HEK293 (cell line): ENCODE results near the gene UBE2D3.

Experiments
- EGR2 ChIP-seq: fragments of 450-650 bp; formaldehyde crosslinking; IDR thresholded peaks from 2 replicates; pipeline ENCODE4 v1.5.1; 2016; ENCODE audit warnings: low read depth, missing biosample characterization, missing genetic modification characterization
- SALL2 ChIP-seq: fragments of 450-650 bp; formaldehyde crosslinking; IDR thresholded peaks from 2 replicates; pipeline ENCODE4 v1.5.0; 2017; ENCODE audit warnings: missing biosample characterization, mild to moderate bottlenecking, missing genetic modification characterization, borderline replicate concordance
- TRIM28 ChIP-seq: IDR thresholded peaks from 2 replicates; pipeline ENCODE4 v1.6.1; 2011; ENCODE audit warnings: low read length, control low read depth, borderline replicate concordance
- ZBTB17 ChIP-seq: fragments of 450-650 bp; formaldehyde crosslinking; IDR thresholded peaks from 2 replicates; pipeline ENCODE4 v1.5.1; 2016; ENCODE audit warnings: missing biosample characterization, missing genetic modification characterization
- ZBTB26 ChIP-seq: fragments of 450-650 bp; formaldehyde crosslinking; optimal IDR thresholded peaks from 2 replicates; pipeline ENCODE3; 2016; ENCODE audit warnings: missing biosample characterization, mild to moderate bottlenecking, missing genetic modification characterization
- ZBTB48 ChIP-seq: fragments of 450-650 bp; formaldehyde crosslinking; IDR thresholded peaks from 2 replicates; pipeline ENCODE4 v1.5.1; 2016; ENCODE audit warnings: missing biosample characterization, missing genetic modification characterization
- ZNF112 ChIP-seq: fragments of 450-650 bp; formaldehyde crosslinking; IDR thresholded peaks from 2 replicates; pipeline ENCODE4 v1.5.0; 2017; ENCODE audit warnings: missing biosample characterization, missing genetic modification characterization
- ZNF138 ChIP-seq: fragments of 450-650 bp; formaldehyde crosslinking; IDR thresholded peaks from 2 replicates; pipeline ENCODE4 v1.5.1; 2016; ENCODE audit warnings: missing biosample characterization, missing genetic modification characterization, borderline replicate concordance
- ZNF148 ChIP-seq: fragments of 450-650 bp; formaldehyde crosslinking; IDR thresholded peaks from 2 replicates; pipeline ENCODE4 v1.5.0; 2017; ENCODE audit warnings: missing biosample characterization, missing genetic modification characterization, borderline replicate concordance
- ZNF175 ChIP-seq: fragments of 450-650 bp; formaldehyde crosslinking; IDR thresholded peaks from 2 replicates; pipeline ENCODE4 v1.5.1; 2016; ENCODE audit warnings: missing biosample characterization, missing genetic modification characterization
- ZNF18 ChIP-seq: fragments of 450-650 bp; formaldehyde crosslinking; IDR thresholded peaks from 2 replicates; pipeline ENCODE4 v1.5.1; 2016; ENCODE audit warnings: missing biosample characterization, missing genetic modification characterization
- ZNF19 ChIP-seq: fragments of 450-650 bp; formaldehyde crosslinking; IDR thresholded peaks from 2 replicates; pipeline ENCODE4; 2016; ENCODE audit warnings: missing biosample characterization, missing genetic modification characterization, low read depth
- ZNF214 ChIP-seq: fragments of 450-650 bp; formaldehyde crosslinking; IDR thresholded peaks from 2 replicates; pipeline ENCODE4 v1.5.1; 2017; ENCODE audit warnings: missing biosample characterization, mild to moderate bottlenecking, missing genetic modification characterization, borderline replicate concordance
- ZNF341 ChIP-seq: fragments of 450-650 bp; formaldehyde crosslinking; IDR thresholded peaks from 2 replicates; pipeline ENCODE4; 2016; ENCODE audit warnings: low read depth, missing biosample characterization, missing genetic modification characterization
- ZNF473 ChIP-seq: fragments of 450-650 bp; formaldehyde crosslinking; IDR thresholded peaks from 2 replicates; pipeline ENCODE4 v1.5.1; 2017; ENCODE audit warnings: missing biosample characterization, missing genetic modification characterization
- ZNF48 ChIP-seq: fragments of 450-650 bp; formaldehyde crosslinking; IDR thresholded peaks from 2 replicates; pipeline ENCODE4 v1.5.1; 2016; ENCODE audit warnings: missing biosample characterization, missing genetic modification characterization
- ZNF510 ChIP-seq: fragments of 450-650 bp; formaldehyde crosslinking; IDR thresholded peaks from 2 replicates; pipeline ENCODE4 v1.5.1; 2018; ENCODE audit warnings: mild to moderate bottlenecking, missing genetic modification characterization, missing biosample characterization; ENCODE audit not compliant: insufficient replicate concordance
- ZNF548 ChIP-seq: fragments of 450-650 bp; formaldehyde crosslinking; IDR thresholded peaks from 2 replicates; pipeline ENCODE4 v1.5.1; 2016; ENCODE audit warnings: missing biosample characterization, missing genetic modification characterization
- ZNF677 ChIP-seq: fragments of 450-650 bp; IDR thresholded peaks from 2 replicates; pipeline ENCODE4 v1.5.0; 2018; ENCODE audit warnings: missing biosample characterization, mild to moderate bottlenecking, missing genetic modification characterization, moderate library complexity
- TF ChIP-seq, protein P1 (sequence below): fragments of 450-650 bp; formaldehyde crosslinking; IDR thresholded peaks from 2 replicates; pipeline ENCODE4 v1.5.1; 2016; ENCODE audit warnings: missing biosample characterization, missing genetic modification characterization
- TF ChIP-seq, protein P2 (sequence below): sonication (generic); formaldehyde crosslinking; IDR thresholded peaks from 2 replicates; pipeline ENCODE4 v1.8.1; 2022; ENCODE audit warnings: mild to moderate bottlenecking, moderate library complexity, missing genetic modification reagents
- TF ChIP-seq, protein P3 (sequence below): fragments of 450-650 bp; formaldehyde crosslinking; IDR thresholded peaks from 2 replicates; pipeline ENCODE4 v1.5.1; 2016; ENCODE audit warnings: missing biosample characterization, missing genetic modification characterization

UBE2D3 gene

DNA sequence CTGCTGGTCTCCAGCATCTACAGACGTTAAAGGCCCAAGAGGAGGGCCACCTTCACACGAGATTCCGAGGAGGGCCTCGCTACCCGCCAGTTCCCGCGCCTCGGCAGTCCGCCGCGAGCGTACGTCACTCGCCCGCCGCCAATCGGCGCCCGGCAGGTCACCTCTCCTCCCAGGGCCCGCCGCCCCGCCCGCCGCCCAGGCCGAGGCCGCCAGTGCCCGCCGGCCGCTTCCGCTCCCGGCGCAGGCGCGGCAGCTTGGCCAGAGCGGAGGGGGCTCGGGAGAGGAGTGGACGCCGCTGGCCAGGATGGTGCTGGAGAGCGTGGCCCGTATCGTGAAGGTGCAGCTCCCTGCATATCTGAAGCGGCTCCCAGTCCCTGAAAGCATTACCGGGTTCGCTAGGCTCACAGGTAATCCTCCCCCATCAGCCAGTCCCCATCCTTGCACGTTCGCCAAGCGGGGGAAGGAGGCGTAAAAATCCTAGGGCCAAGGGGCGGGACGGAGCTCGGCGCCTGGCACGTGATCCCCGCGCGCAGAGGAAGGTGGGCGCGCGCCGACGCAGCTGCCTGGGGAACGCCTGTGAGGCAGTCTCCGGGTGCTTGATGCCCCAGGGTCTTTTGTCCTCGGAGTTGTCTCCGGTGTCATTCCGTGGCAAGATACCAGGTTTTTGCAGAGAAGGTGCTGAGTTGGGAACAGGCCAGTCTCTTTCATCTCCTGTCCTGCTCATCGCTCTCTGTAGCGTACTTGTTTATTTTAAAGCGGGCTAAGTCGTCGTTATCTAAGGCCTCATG lies 41.6 kb upstream of the UBE2D3 start, which contains the start of gene CISD2 (continued):
- TF ChIP-seq ZBTB26 (tag by site-specific recombination), result peak; percentile 92
- no peak for TF ChIP-seq ZNF214 (tag by site-specific recombination)
- TF ChIP-seq ZNF18 (tag by site-specific recombination), result no peak
- TF ChIP-seq ZNF548 (tag by site-specific recombination), result no peak
- no peak for TF ChIP-seq ZNF148 (tag by site-specific recombination)
- TF ChIP-seq ZNF510, result no peak
- TF ChIP-seq, protein P1, sequence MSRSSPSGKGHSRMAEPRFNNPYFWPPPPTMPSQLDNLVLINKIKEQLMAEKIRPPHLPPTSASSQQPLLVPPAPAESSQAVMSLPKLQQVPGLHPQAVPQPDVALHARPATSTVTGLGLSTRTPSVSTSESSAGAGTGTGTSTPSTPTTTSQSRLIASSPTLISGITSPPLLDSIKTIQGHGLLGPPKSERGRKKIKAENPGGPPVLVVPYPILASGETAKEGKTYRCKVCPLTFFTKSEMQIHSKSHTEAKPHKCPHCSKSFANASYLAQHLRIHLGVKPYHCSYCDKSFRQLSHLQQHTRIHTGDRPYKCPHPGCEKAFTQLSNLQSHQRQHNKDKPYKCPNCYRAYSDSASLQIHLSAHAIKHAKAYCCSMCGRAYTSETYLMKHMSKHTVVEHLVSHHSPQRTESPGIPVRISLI (tag by site-specific recombination), result no peak
- TF ChIP-seq ZNF138 (tag by site-specific recombination), result no peak
- peak; percentile 83 for TF ChIP-seq EGR2 (tag by site-specific recombination)
- TF ChIP-seq, protein P2, sequence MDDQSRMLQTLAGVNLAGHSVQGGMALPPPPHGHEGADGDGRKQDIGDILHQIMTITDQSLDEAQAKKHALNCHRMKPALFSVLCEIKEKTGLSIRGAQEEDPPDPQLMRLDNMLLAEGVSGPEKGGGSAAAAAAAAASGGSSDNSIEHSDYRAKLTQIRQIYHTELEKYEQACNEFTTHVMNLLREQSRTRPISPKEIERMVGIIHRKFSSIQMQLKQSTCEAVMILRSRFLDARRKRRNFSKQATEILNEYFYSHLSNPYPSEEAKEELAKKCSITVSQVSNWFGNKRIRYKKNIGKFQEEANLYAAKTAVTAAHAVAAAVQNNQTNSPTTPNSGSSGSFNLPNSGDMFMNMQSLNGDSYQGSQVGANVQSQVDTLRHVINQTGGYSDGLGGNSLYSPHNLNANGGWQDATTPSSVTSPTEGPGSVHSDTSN (CRISPR knock-in tag), result peak; percentile 41; the same call in 1 of the 2 replicates
- no peak for TF ChIP-seq ZNF112
- no peak for TF ChIP-seq ZNF19 (tag by site-specific recombination)
- peak; percentile 33; the same call in 1 of the 2 replicates for TF ChIP-seq ZBTB48
- TF ChIP-seq ZNF341 (tag by site-specific recombination), result peak; percentile 25; the same call in 1 of the 2 replicates
- no peak for TF ChIP-seq ZNF175 (tag by site-specific recombination)
- TF ChIP-seq ZNF48 (tag by site-specific recombination), result no peak
- TF ChIP-seq ZNF677 (tag by site-specific recombination), result no peak
- TF ChIP-seq, protein P3, sequence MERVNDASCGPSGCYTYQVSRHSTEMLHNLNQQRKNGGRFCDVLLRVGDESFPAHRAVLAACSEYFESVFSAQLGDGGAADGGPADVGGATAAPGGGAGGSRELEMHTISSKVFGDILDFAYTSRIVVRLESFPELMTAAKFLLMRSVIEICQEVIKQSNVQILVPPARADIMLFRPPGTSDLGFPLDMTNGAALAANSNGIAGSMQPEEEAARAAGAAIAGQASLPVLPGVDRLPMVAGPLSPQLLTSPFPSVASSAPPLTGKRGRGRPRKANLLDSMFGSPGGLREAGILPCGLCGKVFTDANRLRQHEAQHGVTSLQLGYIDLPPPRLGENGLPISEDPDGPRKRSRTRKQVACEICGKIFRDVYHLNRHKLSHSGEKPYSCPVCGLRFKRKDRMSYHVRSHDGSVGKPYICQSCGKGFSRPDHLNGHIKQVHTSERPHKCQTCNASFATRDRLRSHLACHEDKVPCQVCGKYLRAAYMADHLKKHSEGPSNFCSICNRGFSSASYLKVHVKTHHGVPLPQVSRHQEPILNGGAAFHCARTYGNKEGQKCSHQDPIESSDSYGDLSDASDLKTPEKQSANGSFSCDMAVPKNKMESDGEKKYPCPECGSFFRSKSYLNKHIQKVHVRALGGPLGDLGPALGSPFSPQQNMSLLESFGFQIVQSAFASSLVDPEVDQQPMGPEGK, result peak; percentile 74
- TF ChIP-seq ZNF473, result no peak
- peak; percentile 68; the same call in 1 of the 2 replicates for TF ChIP-seq ZBTB17 (tag by site-specific recombination)
- TF ChIP-seq TRIM28, result peak; percentile 25; the same call in 1 of the 2 replicates
- no peak for TF ChIP-seq SALL2
